MV-4-11 (cell line): ENCODE measurements around the gene PGA3.
"Not testable (repeated sequence)": the region's sequence is repeated elsewhere in the genome, so short reads cannot be mapped to it uniquely, and the experiment has no call there.

Experiments used
- DNase-seq: peaks from one replicate; lab custom pipeline; 2025; lab: John Stamatoyannopoulos, UW

The PGA3 gene

DNA sequence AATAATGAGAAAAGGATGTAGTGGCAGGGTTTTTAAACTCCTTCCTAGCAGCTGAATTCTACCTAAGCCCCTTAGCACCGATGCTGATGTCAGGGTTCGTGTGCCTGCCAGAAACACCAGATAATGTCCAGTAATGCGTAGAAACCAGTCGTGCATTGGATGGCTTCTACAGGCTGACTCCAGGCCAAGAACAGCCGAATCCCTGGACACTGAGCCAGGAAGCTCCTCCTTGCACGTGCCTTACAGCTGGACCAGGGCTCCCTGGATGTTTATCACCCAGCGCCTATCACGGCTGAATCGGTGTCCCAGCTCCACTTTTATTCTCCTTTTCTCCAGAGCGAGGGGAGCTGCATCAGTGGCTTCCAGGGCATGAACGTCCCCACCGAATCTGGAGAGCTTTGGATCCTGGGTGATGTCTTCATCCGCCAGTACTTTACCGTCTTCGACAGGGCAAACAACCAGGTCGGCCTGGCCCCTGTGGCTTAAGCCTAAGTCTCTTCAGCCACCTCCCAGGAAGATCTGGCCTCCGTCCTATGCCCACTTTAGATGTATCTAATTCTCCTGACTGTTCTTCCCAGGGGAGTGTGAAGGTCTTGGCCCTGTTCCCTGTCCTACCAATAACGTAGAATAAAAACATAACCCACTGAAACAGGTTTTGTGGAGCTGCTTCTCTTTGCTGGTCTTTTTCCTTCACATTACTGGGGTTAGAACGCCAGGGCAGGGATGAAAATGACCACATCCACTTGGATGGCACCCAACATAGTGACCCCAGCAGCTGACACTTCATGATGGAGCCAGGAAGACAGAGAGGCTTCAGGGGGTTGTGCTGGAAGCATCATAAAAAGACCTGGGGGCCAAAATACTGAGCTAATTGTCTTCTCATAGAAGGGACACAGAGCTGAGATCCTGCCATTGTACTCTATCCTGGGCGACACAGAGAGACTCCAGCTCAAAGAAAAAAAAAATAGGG lies 47.8 kb downstream of the PGA3 start:
- DNase-seq, result not testable (repeated sequence)

GRCh38 chr11:61252332-61252731 lies 49.0 kb downstream of the PGA3 start:
- peak; percentile 25 for DNase-seq

DNA sequence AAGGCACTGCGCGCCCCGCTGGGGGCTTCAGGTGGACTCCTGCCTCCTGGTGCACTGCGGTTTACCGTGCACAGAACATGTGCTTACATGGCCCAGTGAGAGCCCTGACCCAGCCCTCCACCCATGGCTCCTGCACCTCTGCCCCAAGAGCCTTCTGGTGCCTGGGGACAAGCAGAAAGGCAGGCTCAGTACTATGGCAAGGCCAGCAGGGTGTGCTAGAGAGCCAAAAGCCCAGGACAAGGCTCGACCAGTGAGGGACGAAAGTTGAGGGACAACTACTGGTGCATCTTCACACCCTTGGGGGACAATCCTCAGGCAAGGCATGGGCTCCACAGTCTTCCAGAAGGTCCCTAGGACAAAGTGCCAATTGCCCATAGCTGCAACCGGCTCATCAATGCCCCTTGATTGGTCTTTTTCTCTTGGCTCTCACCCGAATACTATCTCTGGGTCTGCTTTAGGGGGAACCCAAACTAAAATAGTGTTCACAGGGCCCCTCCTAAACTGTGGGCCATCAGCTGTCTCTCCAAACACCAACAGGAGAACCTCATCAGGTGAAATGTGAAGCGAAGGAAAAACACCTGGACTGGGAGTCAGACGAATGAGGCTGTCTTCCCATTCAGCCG lies 51.2 kb downstream of the PGA3 start:
- DNase-seq, result peak; percentile 42

- peak; percentile 66 for DNase-seq
These were observed 53.6 kb downstream of the PGA3 start for GRCh38 chr11:61256710-61257482.

DNA sequence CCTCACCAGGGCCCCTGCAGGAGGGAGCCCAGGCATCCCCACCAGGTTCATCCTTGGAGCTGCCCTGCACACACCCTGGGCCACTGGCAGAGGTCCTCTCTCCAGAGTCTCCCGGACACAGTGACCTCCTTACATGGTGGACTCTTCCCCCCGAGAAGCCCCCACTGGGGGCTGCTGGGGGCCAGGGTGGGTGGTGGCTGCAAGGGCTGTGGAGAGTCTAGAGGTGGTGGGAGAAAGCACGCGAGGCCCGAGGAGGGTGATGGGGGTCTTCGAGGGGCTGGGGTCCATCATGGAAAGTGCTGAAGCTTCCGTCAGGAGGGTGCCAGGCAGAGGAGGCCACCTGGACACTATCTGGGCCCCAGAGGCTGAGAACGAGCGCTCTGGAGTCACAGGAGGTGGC lies 55.2 kb downstream of the PGA3 start:
- DNase-seq, result no peak

DNA sequence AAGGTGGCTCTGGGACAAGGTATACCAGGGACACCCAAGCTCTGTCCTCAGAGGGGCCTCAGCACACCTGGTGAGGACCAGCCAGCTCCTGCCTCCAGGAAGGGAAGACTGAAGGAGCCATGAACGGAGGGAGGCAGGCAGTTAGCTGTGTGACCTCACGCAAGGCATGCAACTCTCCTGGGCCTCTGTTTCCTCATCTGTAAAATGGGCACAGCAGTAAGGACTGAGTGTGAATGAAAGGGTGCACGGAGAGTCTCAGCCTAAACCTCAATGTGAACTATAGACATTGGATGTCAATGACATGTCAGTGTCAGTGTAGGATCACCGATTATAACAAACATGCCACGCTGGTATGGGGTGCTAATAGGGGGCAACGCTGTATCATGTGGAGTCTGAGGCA lies 56.0 kb downstream of the PGA3 start:
- no peak for DNase-seq
